ENCODE results near the gene AP1AR.

- TF ChIP-seq CTCF (conservative IDR thresholded peaks at IDR 0.05; ENCODE audit: low read depth, low read length), result no peak
- TF ChIP-seq RAD21 (IDR thresholded peaks at IDR 0.05; ENCODE audit: low read length), result no peak
- no peak for TF ChIP-seq FOS (IDR thresholded peaks at IDR 0.05; ENCODE audit: low read depth, low read length)
- no peak for TF ChIP-seq MXI1 (IDR thresholded peaks at IDR 0.05; ENCODE audit: borderline replicate concordance, low read depth, low read length)
- no peak for TF ChIP-seq POLR2A (IDR thresholded peaks at IDR 0.05; ENCODE audit: low read depth, low read length)
- no peak for TF ChIP-seq SMC3 (IDR thresholded peaks at IDR 0.05; ENCODE audit: low read depth, low read length)
- TF ChIP-seq MAFK (IDR thresholded peaks at IDR 0.05; ENCODE audit: low read depth, low read length), result no peak
These were observed 46.3 kb upstream of the AP1AR start for GRCh38 chr4:112185334-112185733.

Measured in IMR-90 (cell line).